Right atrium auricular region (tissue), 2 donors: Measurements from ENCODE around the gene PVR. TPM values are rescaled to one million over a fixed set of nuclear protein-coding genes. Genes with fewer than 3 reads are reported as not detected.
"Not testable (repeated sequence)": the region's sequence is repeated elsewhere in the genome, so short reads cannot be mapped to it uniquely, and the experiment has no call there.

Experiments
- DNase-seq: peaks from one replicate; pipeline ENCODE4 v3.0.0-alpha.2; 2019; ENCODE audit warnings: low spot score
- H3K27ac ChIP-seq, 2 donors: fragments of 200-600 bp; sonication (generic); 1 replicate in 1 of 2; 2 replicates in 1 of 2; pipeline ENCODE4 v1.5.1; 2016 to 2019
- H3K27me3 ChIP-seq, 2 donors: fragments of 200-600 bp; sonication (generic); one replicate each; pipeline versions ENCODE4 v1.5.1 to v1.6.0; 2017 to 2019
- H3K36me3 ChIP-seq: fragments of 200-600 bp; sonication (generic); one replicate; pipeline ENCODE4 v1.5.1; 2016
- H3K4me1 ChIP-seq, 2 donors: fragments of 200-600 bp; sonication (generic); one replicate each; pipeline versions ENCODE4 v1.5.1 to v1.6.0; 2017 to 2019
- H3K4me3 ChIP-seq, 2 donors: fragments of 200-600 bp; sonication (generic); 1 replicate in 1 of 2; 2 replicates in 1 of 2; pipeline ENCODE4 v1.5.1; 2017 to 2019; ENCODE audit warnings: mild to moderate bottlenecking in 1 of 2, moderate library complexity in 1 of 2
- H3K9me3 ChIP-seq, 2 donors: fragments of 200-600 bp; sonication (generic); one replicate each; pipeline ENCODE4 v1.5.1; 2019
- total RNA-seq, 2 donors: library from RNA; depleted of rRNA; stranded (reverse); fragments of >200 nt; gene quantifications; one replicate each; pipeline ENCODE4 v1.1.0, GENCODE V29; 2016
- TF ChIP-seq, protein P1 (sequence below), 2 donors: fragments of 200-600 bp; sonication (generic); IDR thresholded peaks; one replicate each; pipeline ENCODE4 v1.5.1; 2019; ENCODE audit warnings: antibody characterized with exemption in 2 of 2

PVR gene
- total RNA-seq, 2 donors from 2014 or later, result 72.4 to 104 TPM

DNA sequence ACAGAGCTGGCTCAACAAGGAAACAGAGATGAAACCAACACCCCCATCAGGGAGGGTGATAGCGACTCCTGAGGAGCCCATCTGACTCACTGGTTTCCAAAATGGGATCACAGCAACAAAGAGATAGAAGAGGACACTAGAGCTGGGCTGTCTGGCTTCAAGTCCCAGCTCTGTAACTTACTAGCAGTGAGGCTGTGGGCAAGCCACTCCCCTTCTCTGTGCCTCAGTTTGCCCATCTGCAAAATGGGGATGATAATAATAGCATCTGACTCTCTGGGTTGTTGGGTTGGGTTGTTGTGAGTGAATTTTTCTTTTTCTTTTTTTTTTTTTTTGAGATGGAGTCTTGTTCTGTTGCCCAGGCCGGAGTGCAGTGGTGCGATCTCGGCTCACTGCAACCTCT is 16.1 kb upstream of the PVR start:
- TF ChIP-seq, protein P1, sequence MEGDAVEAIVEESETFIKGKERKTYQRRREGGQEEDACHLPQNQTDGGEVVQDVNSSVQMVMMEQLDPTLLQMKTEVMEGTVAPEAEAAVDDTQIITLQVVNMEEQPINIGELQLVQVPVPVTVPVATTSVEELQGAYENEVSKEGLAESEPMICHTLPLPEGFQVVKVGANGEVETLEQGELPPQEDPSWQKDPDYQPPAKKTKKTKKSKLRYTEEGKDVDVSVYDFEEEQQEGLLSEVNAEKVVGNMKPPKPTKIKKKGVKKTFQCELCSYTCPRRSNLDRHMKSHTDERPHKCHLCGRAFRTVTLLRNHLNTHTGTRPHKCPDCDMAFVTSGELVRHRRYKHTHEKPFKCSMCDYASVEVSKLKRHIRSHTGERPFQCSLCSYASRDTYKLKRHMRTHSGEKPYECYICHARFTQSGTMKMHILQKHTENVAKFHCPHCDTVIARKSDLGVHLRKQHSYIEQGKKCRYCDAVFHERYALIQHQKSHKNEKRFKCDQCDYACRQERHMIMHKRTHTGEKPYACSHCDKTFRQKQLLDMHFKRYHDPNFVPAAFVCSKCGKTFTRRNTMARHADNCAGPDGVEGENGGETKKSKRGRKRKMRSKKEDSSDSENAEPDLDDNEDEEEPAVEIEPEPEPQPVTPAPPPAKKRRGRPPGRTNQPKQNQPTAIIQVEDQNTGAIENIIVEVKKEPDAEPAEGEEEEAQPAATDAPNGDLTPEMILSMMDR (IDR thresholded peaks at IDR 0.05), result no peak
- Histone ChIP-seq H3K4me3 (no peak overlapping the region), H3K9me3 (no peaks in the 10 kb centered on the region), H3K36me3 (no peaks in the 10 kb centered on the region), H3K27ac (no peak overlapping the region), H3K27me3 (no peaks in the 10 kb centered on the region), H3K4me1 (peaks cover 0 to 8% of the 10 kb centered on the region in 2 donors)
- DNase-seq, result no peak

- H3K9me3 ChIP-seq, result no peaks in the 10 kb centered on the region
- no peak for DNase-seq
- TF ChIP-seq, protein P1 (IDR thresholded peaks at IDR 0.05), result no peak
- no peaks in the 10 kb centered on the region for H3K27me3 ChIP-seq
- no peaks in the 10 kb centered on the region for H3K36me3 ChIP-seq
- no peak overlapping the region for H3K4me3 ChIP-seq
- H3K4me1 ChIP-seq, result peaks cover 0 to 17% of the 10 kb centered on the region in 2 donors
- no peak overlapping the region for H3K27ac ChIP-seq
These were observed 14.9 kb upstream of the PVR start for GRCh38 chr19:44628793-44629192.

DNA sequence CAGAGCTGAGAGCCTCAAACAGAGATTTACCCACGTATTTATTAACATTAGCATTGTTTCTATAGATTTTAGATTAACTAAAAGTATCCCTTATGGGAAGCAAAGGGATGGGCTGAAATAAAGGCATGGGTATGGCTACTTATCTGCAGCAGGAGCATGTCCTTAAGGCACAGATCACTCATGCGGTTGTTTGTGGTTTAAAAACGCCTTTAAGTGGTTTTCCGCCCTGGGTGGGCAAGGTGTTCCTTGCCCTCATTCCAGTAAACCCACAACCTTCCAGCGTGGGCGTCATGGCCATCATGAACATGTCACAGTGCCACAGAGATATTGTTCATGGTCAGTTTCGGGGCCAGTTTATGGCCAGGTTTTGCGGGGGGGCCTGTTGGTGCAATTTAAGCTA is 12.1 kb upstream of the PVR start:
- DNase-seq, H3K4me3 ChIP-seq, H3K27me3 ChIP-seq: not testable (repeated sequence)

GRCh38 chr19:44634058-44634457 is 9.7 kb upstream of the PVR start:
- DNase-seq, H3K9me3 ChIP-seq, H3K27me3 ChIP-seq, H3K36me3 ChIP-seq: not testable (repeated sequence)
- Histone ChIP-seq H3K4me1 (peaks cover 0 to 30% of the 10 kb centered on the region in 2 donors), H3K4me3 (peak overlapping the region in 1 of 2 donors; percentile 30), H3K27ac (peak overlapping the region; percentile 44 to 71)

More for the DNA sequence above, 12.1 kb upstream of the PVR start:
- peaks cover 0 to 31% of the 10 kb centered on the region in 2 donors for H3K4me1 ChIP-seq
- not testable (repeated sequence) for H3K27ac ChIP-seq, H3K36me3 ChIP-seq, H3K9me3 ChIP-seq

GRCh38 chr19:44634785-44635184 is 8.9 kb upstream of the PVR start:
- Histone ChIP-seq H3K36me3 (no peaks in the 10 kb centered on the region), H3K27ac (peak overlapping the region; percentile 44 to 71), H3K9me3 (no peaks in the 10 kb centered on the region), H3K4me3 (no peak overlapping the region), H3K27me3 (no peaks in the 10 kb centered on the region), H3K4me1 (peaks cover 0 to 30% of the 10 kb centered on the region in 2 donors)
- TF ChIP-seq, protein P1 (IDR thresholded peaks at IDR 0.05), result no peak
- DNase-seq, result no peak

- H3K27ac ChIP-seq, result no peak overlapping the region
- no peaks in the 10 kb centered on the region for H3K9me3 ChIP-seq
- no peak for DNase-seq
- peaks cover 0 to 30% of the 10 kb centered on the region in 2 donors for H3K4me1 ChIP-seq
- no peaks in the 10 kb centered on the region for H3K27me3 ChIP-seq
- no peaks in the 10 kb centered on the region for H3K36me3 ChIP-seq
- no peak overlapping the region for H3K4me3 ChIP-seq
- TF ChIP-seq, protein P1 (IDR thresholded peaks at IDR 0.05), result no peak
These were observed 7.9 kb upstream of the PVR start for GRCh38 chr19:44635581-44636438.
